Measurements from ENCODE around the gene TBL1X.
"Not testable (repeated sequence)": the region's sequence is repeated elsewhere in the genome, so short reads cannot be mapped to it uniquely, and the experiment has no call there.

The TBL1X gene

GRCh38 chrX:9467146-9467545 is 2.3 kb downstream of the TBL1X start:
- CTCF ChIA-PET, result no interaction called here
- POLR2A ChIA-PET, result no interaction called here
- TF ChIP-seq CTCF (IDR thresholded peaks at IDR 0.05; ENCODE audit: control extremely low read depth, extremely low read depth, low read depth, missing control alignments), result no peak
- no peak for DNase-seq (ENCODE audit: extremely low spot score)

- no peak for TF ChIP-seq CTCF (IDR thresholded peaks at IDR 0.05; ENCODE audit: control extremely low read depth, extremely low read depth, low read depth, missing control alignments)
- POLR2A ChIA-PET, result no interaction called here
- DNase-seq (ENCODE audit: extremely low spot score), result no peak
- CTCF ChIA-PET, result no interaction called here
Measured at GRCh38 chrX:9467751-9468150, 2.9 kb downstream of the TBL1X start.

GRCh38 chrX:9471571-9471985 is 6.7 kb downstream of the TBL1X start:
- ChIA-PET POLR2A (no interaction called here), CTCF (no interaction called here)
- DNase-seq (ENCODE audit: extremely low spot score), result no peak
- no peak for TF ChIP-seq CTCF (IDR thresholded peaks at IDR 0.05; ENCODE audit: control extremely low read depth, extremely low read depth, low read depth, missing control alignments)

- DNase-seq (ENCODE audit: extremely low spot score), result no peak
- CTCF ChIA-PET, result no interaction called here
- TF ChIP-seq CTCF (IDR thresholded peaks at IDR 0.05; ENCODE audit: control extremely low read depth, extremely low read depth, low read depth, missing control alignments), result no peak
- POLR2A ChIA-PET, result no interaction called here
Measured at GRCh38 chrX:9473708-9474107, 8.8 kb downstream of the TBL1X start.

GRCh38 chrX:9475417-9475816 is 10.6 kb downstream of the TBL1X start:
- DNase-seq (ENCODE audit: extremely low spot score); POLR2A ChIA-PET; CTCF ChIA-PET: not testable (repeated sequence)

- ChIA-PET CTCF (no interaction called here), POLR2A (no interaction called here)
- no peak for DNase-seq (ENCODE audit: extremely low spot score)
- no peak for TF ChIP-seq CTCF (IDR thresholded peaks at IDR 0.05; ENCODE audit: control extremely low read depth, extremely low read depth, low read depth, missing control alignments)
Measured at GRCh38 chrX:9475984-9476383, 11.1 kb downstream of the TBL1X start.

GRCh38 chrX:9476810-9477575 is 12.1 kb downstream of the TBL1X start:
- DNase-seq (ENCODE audit: extremely low spot score), result no peak
- ChIA-PET CTCF (no interaction called here), POLR2A (no interaction called here)
- TF ChIP-seq CTCF (IDR thresholded peaks at IDR 0.05; ENCODE audit: control extremely low read depth, extremely low read depth, low read depth, missing control alignments), result no peak

Measured in GM10248 (cell line).